Fibroblast of peridontal ligament (primary cell): ENCODE results near the gene CPE.
"Not testable (repeated sequence)": the region's sequence is repeated elsewhere in the genome, so short reads cannot be mapped to it uniquely, and the experiment has no call there.

ENCODE experiments used
- DNase-seq: peaks from one replicate; pipeline ENCODE4 v3.0.0-alpha.2; 2010; ENCODE audit errors: extremely low read depth

Gene CPE

GRCh38 chr4:165378745-165379677 is at the start of gene CPE:
Gene CPE (plus strand): TSS chr4:165379008. CDS start chr4:165379222, 214 bp downstream.
- DNase-seq: peak; percentile 26

- DNase-seq: no peak
Measured at GRCh38 chr4:165330071-165330470, 48.7 kb upstream of the CPE start.

GRCh38 chr4:165330666-165331065 is 48.1 kb upstream of the CPE start:
- DNase-seq: no peak

GRCh38 chr4:165331359-165331758 is 47.4 kb upstream of the CPE start:
- no peak for DNase-seq

GRCh38 chr4:165331823-165332222 is 47.0 kb upstream of the CPE start:
- DNase-seq: no peak

- DNase-seq: no peak
Measured at GRCh38 chr4:165332502-165332901, 46.3 kb upstream of the CPE start.

- no peak for DNase-seq
Measured at GRCh38 chr4:165335163-165335703, 43.6 kb upstream of the CPE start.

GRCh38 chr4:165336743-165337142 is 42.1 kb upstream of the CPE start:
- no peak for DNase-seq

- not testable (repeated sequence) for DNase-seq
Measured at GRCh38 chr4:165342340-165342739, 36.5 kb upstream of the CPE start.

- DNase-seq: peak; percentile 13
Measured at GRCh38 chr4:165343353-165344191, 35.2 kb upstream of the CPE start.

- DNase-seq: peak; percentile 64
Measured at GRCh38 chr4:165345666-165346417, 33.0 kb upstream of the CPE start.

- no peak for DNase-seq
Measured at GRCh38 chr4:165347647-165348569, 30.9 kb upstream of the CPE start.

- no peak for DNase-seq
Measured at GRCh38 chr4:165351359-165352130, 27.3 kb upstream of the CPE start.

GRCh38 chr4:165355900-165356300 is 22.9 kb upstream of the CPE start:
- DNase-seq: peak; percentile 34

- DNase-seq: no peak
Measured at GRCh38 chr4:165359506-165359905, 19.3 kb upstream of the CPE start.

- DNase-seq: peak; percentile 40
Measured at GRCh38 chr4:165360041-165360695, 18.6 kb upstream of the CPE start.

GRCh38 chr4:165360985-165361670 is 17.7 kb upstream of the CPE start:
- DNase-seq: no peak

- DNase-seq: no peak
Measured at GRCh38 chr4:165361810-165362209, 17.0 kb upstream of the CPE start.
